Activated CD8-positive, alpha-beta T cell treated with anti-CD3 and anti-CD28 coated beads, Interleukin-2, amount 10 ng/mL, durations not matched to agents 7 days and 5 days (primary cell): ENCODE results near the gene PCDHA7. TPM values are rescaled to one million over a fixed set of nuclear protein-coding genes. Genes with fewer than 3 reads are reported as not detected.
"Not testable (repeated sequence)": the region's sequence is repeated elsewhere in the genome, so short reads cannot be mapped to it uniquely, and the experiment has no call there.

ENCODE experiments used
- ATAC-seq: fragments of 150-1000 bp; cut with Tn5 transposase; one replicate; pipeline ENCODE4 v1.10.0; 2021; ENCODE audit warnings: moderate library complexity
- CTCF ChIA-PET: fragments of 350-600 bp; sonication (Branson Sonifier 250); formaldehyde crosslinking; loops from one replicate; lab custom pipeline; 2021; ENCODE audit warnings: antibody characterized with exemption; lab: Charles Lee
- POLR2A ChIA-PET: fragments of 350-600 bp; sonication (Branson Sonifier 250); formaldehyde crosslinking; loops from one replicate; lab custom pipeline; 2021; ENCODE audit warnings: antibody characterized with exemption; lab: Charles Lee
- DNase-seq: peaks from one replicate; pipeline ENCODE4 v3.0.0-alpha.2; 2020
- H3K27ac Mint-ChIP-seq: one replicate; pipeline ENCODE4 v1.8.0; 2021; ENCODE audit warnings: mild to moderate bottlenecking, mixed read lengths
- H3K27me3 Mint-ChIP-seq: one replicate; pipeline ENCODE4 v1.8.0; 2021; ENCODE audit warnings: low read depth, mixed read lengths
- H3K36me3 Mint-ChIP-seq: one replicate; pipeline ENCODE4 v1.8.0; 2021; ENCODE audit warnings: low read depth, mixed read lengths
- H3K4me1 Mint-ChIP-seq: one replicate; pipeline ENCODE4 v1.8.0; 2021; ENCODE audit warnings: low read depth, mixed read lengths
- H3K4me3 Mint-ChIP-seq: one replicate; pipeline ENCODE4 v1.8.0; 2021; ENCODE audit warnings: mild to moderate bottlenecking, mixed read lengths
- H3K9me3 Mint-ChIP-seq: one replicate; pipeline ENCODE4 v1.8.0; 2022; ENCODE audit warnings: mixed read lengths; ENCODE audit not compliant: insufficient read depth
- total RNA-seq, 2 experiments: library from RNA; stranded (reverse); gene quantifications; one replicate each; pipeline ENCODE4 v1.2.3, GENCODE V29; 2021

Gene PCDHA7, protein sequence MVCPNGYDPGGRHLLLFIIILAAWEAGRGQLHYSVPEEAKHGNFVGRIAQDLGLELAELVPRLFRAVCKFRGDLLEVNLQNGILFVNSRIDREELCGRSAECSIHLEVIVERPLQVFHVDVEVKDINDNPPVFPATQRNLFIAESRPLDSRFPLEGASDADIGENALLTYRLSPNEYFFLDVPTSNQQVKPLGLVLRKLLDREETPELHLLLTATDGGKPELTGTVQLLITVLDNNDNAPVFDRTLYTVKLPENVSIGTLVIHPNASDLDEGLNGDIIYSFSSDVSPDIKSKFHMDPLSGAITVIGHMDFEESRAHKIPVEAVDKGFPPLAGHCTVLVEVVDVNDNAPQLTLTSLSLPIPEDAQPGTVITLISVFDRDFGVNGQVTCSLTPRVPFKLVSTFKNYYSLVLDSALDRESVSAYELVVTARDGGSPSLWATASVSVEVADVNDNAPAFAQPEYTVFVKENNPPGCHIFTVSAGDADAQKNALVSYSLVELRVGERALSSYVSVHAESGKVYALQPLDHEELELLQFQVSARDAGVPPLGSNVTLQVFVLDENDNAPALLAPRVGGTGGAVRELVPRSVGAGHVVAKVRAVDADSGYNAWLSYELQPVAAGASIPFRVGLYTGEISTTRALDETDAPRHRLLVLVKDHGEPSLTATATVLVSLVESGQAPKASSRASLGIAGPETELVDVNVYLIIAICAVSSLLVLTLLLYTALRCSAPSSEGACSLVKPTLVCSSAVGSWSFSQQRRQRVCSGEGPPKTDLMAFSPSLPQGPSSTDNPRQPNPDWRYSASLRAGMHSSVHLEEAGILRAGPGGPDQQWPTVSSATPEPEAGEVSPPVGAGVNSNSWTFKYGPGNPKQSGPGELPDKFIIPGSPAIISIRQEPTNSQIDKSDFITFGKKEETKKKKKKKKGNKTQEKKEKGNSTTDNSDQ
- not detected for total RNA-seq

DNA sequence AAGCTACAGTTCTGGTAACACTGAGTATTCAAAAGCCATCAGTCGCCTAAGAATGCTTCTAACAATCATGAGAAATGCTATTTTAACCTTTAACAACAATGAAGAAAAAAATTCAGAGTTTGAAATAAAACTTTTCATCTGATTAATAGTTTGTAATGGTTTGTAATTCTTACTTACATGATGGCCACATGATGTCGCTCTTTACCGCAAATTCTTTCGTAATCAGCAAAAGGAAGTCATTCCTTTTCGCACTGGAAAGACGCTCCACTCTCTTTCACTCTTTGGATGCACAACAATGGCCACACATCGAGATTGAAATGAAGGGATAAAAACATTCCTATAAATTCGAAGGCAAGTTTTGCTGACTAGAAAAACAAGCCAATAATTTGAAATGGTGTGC lies at the start of gene PCDHA7:
TSS of gene PCDHA7 (plus strand) at position 277 of the 400 bp plus-strand sequence. CDS start at position 392, 115 bp downstream.
- Mint-ChIP-seq H3K27ac (no peak within 1 kb of the TSS), H3K4me3 (no peak within 1 kb of the TSS), H3K36me3 (peaks cover 2% of the 10 kb centered on the region), H3K27me3 (no peaks in the 10 kb centered on the region), H3K9me3 (peaks cover 15% of the 10 kb centered on the region), H3K4me1 (no peaks in the 10 kb centered on the region)
- ChIA-PET CTCF (no interaction called here), POLR2A (no interaction called here)
- no peak for ATAC-seq
- DNase-seq = no peak

DNA sequence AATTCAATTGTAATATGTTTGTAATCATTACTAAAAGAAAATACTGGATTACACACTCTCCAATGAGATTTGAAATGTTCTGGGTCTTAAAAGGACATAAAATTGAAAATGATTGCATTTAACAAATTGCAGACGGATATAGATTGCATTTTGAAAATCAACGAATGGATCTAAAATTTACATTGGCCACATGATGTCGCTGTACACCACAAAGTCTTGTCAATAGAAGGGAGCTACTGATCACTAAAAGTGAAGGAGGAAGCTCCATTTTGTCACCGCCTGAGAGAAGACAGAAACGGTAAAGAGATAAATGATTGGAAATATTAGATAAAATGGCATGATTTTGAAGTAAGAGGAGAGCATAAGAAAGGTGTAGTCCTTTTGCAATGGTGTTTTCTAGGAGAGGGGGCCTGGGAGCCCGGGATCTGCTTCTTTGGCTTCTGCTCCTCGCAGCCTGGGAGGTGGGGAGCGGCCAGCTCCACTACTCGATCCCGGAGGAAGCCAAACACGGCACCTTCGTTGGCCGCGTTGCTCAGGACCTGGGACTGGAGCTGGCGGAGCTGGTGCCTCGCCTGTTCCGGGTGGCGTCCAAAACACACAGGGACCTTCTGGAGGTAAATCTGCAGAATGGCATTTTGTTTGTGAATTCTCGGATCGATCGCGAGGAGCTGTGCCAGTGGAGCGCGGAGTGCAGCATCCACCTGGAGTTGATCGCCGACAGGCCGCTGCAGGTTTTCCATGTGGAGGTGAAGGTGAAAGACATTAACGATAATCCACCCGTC lies 48.0 kb upstream of the PCDHA7 start, which contains the start of gene PCDHA1:
TSS of gene PCDHA1 (plus strand) at position 236 of the 782 bp plus-strand sequence.
- H3K4me1 Mint-ChIP-seq = peaks cover 1% of the 10 kb centered on the region
- H3K9me3 Mint-ChIP-seq = peaks cover 37% of the 10 kb centered on the region
- H3K36me3 Mint-ChIP-seq = peaks cover 6% of the 10 kb centered on the region
- peaks cover 3% of the 10 kb centered on the region for H3K27me3 Mint-ChIP-seq
- H3K27ac Mint-ChIP-seq = no peak within 1 kb of the TSS
- DNase-seq (no peak), ATAC-seq (no peak)
- ChIA-PET POLR2A (no interaction called here), CTCF (interaction anchor here (2.0 kb wide), 1 partner anchor 55 kb away, joined by 6 read pairs; the partner anchor contains the start of gene PCDHA8)
- H3K4me3 Mint-ChIP-seq = peak within 1 kb of the TSS; percentile 5

DNA sequence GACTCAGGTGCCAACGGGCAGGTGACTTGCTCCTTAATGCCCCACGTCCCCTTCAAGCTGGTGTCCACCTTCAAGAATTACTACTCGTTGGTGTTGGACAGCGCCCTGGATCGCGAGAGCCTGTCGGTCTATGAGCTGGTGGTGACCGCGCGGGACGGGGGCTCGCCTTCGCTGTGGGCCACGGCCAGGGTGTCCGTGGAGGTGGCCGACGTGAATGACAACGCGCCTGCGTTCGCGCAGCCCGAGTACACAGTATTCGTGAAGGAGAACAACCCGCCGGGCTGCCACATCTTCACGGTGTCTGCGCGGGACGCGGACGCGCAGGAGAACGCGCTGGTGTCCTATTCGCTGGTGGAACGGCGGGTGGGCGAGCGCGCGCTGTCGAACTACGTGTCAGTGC lies 46.6 kb upstream of the PCDHA7 start:
- DNase-seq, H3K36me3 Mint-ChIP-seq, ATAC-seq, CTCF ChIA-PET, H3K27ac Mint-ChIP-seq, H3K4me1 Mint-ChIP-seq, H3K4me3 Mint-ChIP-seq, POLR2A ChIA-PET, H3K27me3 Mint-ChIP-seq: not testable (repeated sequence)
- peaks cover 37% of the 10 kb centered on the region for H3K9me3 Mint-ChIP-seq

DNA sequence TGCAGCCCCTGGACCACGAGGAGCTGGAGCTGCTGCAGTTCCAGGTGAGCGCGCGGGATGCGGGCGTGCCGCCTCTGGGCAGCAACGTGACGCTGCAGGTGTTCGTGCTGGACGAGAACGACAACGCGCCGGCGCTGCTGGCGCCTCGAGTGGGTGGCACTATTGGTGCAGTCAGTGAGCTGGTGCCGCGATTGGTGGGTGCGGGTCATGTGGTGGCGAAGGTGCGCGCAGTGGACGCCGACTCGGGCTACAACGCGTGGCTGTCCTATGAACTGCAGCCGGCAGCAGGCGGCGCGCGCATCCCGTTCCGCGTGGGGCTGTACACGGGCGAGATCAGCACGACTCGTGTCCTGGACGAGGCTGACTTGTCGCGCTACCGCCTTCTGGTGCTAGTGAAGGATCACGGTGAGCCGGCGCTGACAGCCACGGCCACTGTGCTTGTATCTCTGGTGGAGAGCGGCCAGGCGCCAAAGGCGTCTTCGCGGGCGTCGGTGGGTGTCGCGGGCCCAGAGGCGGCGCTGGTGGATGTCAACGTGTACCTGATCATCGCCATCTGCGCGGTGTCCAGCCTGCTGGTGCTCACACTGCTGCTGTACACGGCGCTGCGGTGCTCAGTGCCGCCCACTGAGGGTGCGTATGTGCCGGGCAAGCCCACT lies 46.1 kb upstream of the PCDHA7 start:
- H3K4me1 Mint-ChIP-seq, CTCF ChIA-PET, DNase-seq, H3K36me3 Mint-ChIP-seq, H3K4me3 Mint-ChIP-seq, H3K27ac Mint-ChIP-seq, POLR2A ChIA-PET, H3K27me3 Mint-ChIP-seq, ATAC-seq: not testable (repeated sequence)
- peaks cover 37% of the 10 kb centered on the region for H3K9me3 Mint-ChIP-seq

DNA sequence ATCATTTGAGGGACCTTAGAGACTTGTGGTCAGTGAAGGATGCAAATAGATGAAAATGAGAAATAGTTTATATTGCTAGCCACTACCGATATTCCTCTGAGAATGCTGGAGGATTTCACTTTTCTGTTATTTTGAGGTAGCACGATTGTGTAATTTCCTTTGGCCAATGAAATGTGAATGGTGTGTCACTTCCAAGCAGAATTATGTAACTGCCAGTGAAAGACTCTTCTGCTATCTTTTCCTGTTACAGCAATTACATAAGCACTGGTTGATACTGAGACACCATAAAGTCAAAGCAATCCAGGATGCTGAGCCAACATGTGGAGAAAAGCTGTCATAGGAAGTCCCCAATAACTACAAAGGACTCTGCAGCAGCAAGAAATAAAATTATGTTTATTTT lies 43.0 kb upstream of the PCDHA7 start:
- Mint-ChIP-seq H3K36me3 (peaks cover 5% of the 10 kb centered on the region), H3K4me1 (no peaks in the 10 kb centered on the region), H3K27ac (no peak overlapping the region), H3K27me3 (peaks cover 3% of the 10 kb centered on the region), H3K4me3 (no peak overlapping the region), H3K9me3 (peaks cover 29% of the 10 kb centered on the region)
- CTCF ChIA-PET = no interaction called here
- DNase-seq (no peak), ATAC-seq (no peak)
- POLR2A ChIA-PET = no interaction called here

DNA sequence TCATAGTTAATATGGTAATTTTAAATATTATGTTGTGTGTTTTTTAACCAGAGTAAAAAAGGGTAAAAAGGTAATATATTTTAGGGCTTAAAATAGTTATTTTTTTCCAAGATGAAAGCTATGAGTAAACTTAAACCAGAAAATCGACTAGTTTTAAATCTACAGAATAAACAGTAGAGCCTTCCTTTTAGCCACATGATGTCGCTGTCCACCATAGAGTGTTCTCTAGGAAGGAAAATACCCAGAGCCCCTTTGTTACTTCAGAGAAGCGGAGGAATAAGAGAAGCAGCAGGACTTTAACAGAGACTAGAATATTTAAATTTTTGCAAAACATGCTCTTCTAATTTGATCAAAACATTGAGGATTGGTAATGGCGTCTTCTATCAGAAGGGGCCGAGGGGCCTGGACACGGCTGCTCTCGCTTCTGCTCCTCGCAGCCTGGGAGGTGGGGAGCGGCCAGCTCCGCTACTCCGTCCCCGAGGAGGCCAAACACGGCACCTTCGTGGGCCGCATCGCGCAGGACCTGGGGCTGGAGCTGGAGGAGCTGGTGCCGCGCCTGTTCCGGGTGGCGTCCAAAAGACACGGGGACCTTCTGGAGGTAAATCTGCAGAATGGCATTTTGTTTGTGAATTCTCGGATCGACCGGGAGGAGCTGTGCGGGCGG lies 39.3 kb upstream of the PCDHA7 start, which contains the start of gene PCDHA2:
TSS of gene PCDHA2 (plus strand) at position 258 of the 664 bp plus-strand sequence.
- H3K27me3 Mint-ChIP-seq = no peaks in the 10 kb centered on the region

DNA sequence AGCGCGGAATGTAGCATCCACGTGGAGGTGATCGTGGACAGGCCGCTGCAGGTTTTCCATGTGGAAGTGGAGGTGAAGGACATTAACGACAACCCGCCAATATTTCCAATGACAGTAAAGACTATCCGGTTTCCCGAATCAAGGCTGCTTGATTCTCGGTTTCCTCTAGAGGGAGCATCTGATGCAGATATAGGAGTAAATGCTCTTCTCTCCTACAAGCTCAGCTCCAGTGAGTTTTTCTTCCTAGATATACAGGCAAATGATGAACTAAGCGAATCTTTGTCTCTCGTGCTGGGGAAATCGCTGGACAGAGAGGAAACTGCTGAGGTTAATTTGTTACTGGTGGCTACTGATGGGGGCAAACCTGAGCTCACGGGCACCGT lies 38.8 kb upstream of the PCDHA7 start:
- CTCF ChIA-PET = interaction anchor here (1.3 kb wide), 1 partner anchor 11 kb away, joined by 3 read pairs; no protein-coding TSS in a partner anchor
- Mint-ChIP-seq H3K36me3 (peaks cover 1% of the 10 kb centered on the region), H3K4me3 (no peak overlapping the region)

More for the DNA sequence above, 39.3 kb upstream of the PCDHA7 start, which contains the start of gene PCDHA2:
- POLR2A ChIA-PET = no interaction called here
- CTCF ChIA-PET = interaction anchor here (1.3 kb wide), 1 partner anchor 11 kb away, joined by 3 read pairs; no protein-coding TSS in a partner anchor
- Mint-ChIP-seq H3K27ac (no peak within 1 kb of the TSS), H3K4me1 (no peaks in the 10 kb centered on the region), H3K9me3 (peaks cover 13% of the 10 kb centered on the region), H3K36me3 (peaks cover 1% of the 10 kb centered on the region), H3K4me3 (no peak within 1 kb of the TSS)
- no peak for DNase-seq
- no peak for ATAC-seq

DNA sequence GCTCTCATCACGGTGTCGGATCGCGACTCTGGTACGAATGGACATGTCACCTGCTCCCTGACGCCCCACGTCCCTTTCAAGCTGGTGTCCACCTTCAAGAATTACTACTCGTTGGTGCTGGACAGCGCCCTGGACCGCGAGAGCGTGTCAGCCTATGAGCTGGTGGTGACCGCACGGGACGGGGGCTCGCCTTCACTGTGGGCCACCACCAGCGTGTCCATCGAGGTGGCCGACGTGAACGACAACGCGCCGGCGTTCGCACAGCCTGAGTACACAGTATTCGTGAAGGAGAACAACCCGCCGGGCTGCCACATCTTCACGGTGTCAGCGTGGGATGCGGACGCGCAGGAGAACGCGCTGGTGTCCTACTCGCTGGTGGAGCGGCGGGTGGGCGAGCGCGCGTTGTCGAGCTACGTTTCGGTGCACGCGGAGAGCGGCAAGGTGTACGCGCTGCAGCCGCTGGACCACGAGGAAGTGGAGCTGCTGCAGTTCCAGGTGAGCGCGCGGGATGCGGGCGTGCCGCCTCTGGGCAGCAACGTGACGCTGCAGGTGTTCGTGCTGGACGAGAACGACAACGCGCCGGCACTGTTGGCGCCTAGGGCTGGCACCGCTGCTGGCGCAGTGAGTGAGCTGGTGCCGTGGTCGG lies 37.9 kb upstream of the PCDHA7 start:
- DNase-seq, H3K27ac Mint-ChIP-seq, H3K36me3 Mint-ChIP-seq, H3K4me3 Mint-ChIP-seq, H3K4me1 Mint-ChIP-seq, H3K27me3 Mint-ChIP-seq, CTCF ChIA-PET, ATAC-seq: not testable (repeated sequence)
- POLR2A ChIA-PET = interaction anchor here (0.6 kb wide), 2 partner anchors 19 to 411 kb away, joined by 3 read pairs; no protein-coding TSS in a partner anchor
- peaks cover 14% of the 10 kb centered on the region for H3K9me3 Mint-ChIP-seq

More for the DNA sequence above, 38.8 kb upstream of the PCDHA7 start:
- ATAC-seq = no peak
- peaks cover 11% of the 10 kb centered on the region for H3K9me3 Mint-ChIP-seq
- no peaks in the 10 kb centered on the region for H3K27me3 Mint-ChIP-seq
- H3K27ac Mint-ChIP-seq = no peak overlapping the region
- POLR2A ChIA-PET = interaction anchor here (0.6 kb wide), 1 partner anchor 20 kb away, joined by 3 read pairs; no protein-coding TSS in a partner anchor
- H3K4me1 Mint-ChIP-seq = no peaks in the 10 kb centered on the region
- no peak for DNase-seq

DNA sequence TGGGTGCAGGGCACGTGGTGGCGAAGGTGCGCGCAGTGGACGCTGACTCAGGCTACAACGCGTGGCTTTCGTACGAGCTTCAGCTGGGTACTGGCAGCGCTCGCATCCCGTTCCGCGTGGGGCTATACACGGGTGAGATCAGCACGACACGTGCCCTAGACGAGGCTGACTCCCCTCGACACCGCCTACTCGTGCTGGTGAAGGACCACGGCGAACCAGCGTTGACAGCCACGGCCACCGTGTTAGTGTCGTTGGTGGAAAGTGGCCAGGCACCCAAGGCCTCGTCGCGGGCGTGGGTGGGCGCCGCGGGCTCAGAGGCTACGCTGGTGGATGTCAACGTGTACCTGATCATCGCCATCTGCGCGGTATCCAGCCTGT lies 37.4 kb upstream of the PCDHA7 start:
- Mint-ChIP-seq H3K36me3 (peaks cover 1% of the 10 kb centered on the region), H3K27me3 (no peaks in the 10 kb centered on the region), H3K4me3 (no peak overlapping the region), H3K4me1 (no peaks in the 10 kb centered on the region), H3K9me3 (peaks cover 19% of the 10 kb centered on the region), H3K27ac (no peak overlapping the region)
- ChIA-PET CTCF (no interaction called here), POLR2A (interaction anchor here (0.6 kb wide), 1 partner anchor 410 kb away, joined by 3 read pairs; no protein-coding TSS in a partner anchor)
- ATAC-seq (no peak), DNase-seq (no peak)
